ENCODE results near the gene RAB44.
"Not testable (repeated sequence)": the region's sequence is repeated elsewhere in the genome, so short reads cannot be mapped to it uniquely, and the experiment has no call there.

RAB44 gene

DNA sequence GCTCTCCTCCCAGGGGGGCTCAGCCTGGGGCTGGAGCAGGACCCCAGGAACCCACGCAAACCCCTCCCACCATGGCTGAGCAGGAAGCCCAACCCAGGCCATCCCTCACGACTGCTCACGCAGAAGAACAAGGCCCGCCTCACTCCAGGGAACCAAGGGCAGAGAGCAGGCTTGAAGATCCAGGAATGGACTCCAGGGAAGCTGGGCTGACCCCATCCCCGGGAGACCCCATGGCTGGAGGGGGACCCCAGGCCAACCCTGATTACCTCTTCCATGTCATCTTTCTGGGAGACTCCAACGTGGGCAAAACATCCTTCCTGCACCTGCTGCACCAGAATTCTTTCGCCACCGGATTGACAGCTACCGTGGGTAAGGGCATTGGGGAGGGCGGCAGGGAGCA, 24.7 kb downstream of the RAB44 start:
- TF ChIP-seq, protein P1, sequence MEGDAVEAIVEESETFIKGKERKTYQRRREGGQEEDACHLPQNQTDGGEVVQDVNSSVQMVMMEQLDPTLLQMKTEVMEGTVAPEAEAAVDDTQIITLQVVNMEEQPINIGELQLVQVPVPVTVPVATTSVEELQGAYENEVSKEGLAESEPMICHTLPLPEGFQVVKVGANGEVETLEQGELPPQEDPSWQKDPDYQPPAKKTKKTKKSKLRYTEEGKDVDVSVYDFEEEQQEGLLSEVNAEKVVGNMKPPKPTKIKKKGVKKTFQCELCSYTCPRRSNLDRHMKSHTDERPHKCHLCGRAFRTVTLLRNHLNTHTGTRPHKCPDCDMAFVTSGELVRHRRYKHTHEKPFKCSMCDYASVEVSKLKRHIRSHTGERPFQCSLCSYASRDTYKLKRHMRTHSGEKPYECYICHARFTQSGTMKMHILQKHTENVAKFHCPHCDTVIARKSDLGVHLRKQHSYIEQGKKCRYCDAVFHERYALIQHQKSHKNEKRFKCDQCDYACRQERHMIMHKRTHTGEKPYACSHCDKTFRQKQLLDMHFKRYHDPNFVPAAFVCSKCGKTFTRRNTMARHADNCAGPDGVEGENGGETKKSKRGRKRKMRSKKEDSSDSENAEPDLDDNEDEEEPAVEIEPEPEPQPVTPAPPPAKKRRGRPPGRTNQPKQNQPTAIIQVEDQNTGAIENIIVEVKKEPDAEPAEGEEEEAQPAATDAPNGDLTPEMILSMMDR (IDR thresholded peaks at IDR 0.05; ENCODE audit: low read depth, low read length) = no peak
- no peak for DNase-seq (ENCODE audit: low read depth in 2 of 2)
- no peak overlapping the region for H3K4me3 ChIP-seq (replicated peaks in 1 of 2; ENCODE audit: low read depth in 2 of 2, low read length in 2 of 2)

DNA sequence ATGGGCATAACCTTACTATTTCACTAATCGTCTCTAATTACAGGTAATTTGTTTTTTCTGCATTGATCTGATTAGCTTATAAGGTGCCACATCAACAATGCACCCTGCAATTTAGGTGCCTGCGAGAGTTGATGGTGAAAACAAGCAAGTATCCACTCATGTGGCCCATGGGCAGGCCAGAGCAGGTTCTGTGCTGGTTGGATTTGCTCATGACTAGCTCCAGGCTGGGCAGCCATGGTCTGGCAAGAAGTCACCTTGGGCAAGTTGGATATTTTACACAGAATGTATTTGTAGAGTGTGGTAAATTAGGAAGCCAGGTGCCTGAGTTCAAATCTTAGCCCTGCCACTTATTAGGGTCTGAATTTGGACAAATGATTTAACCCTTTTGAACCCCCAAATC, 25.3 kb downstream of the RAB44 start:
- TF ChIP-seq, protein P1 (IDR thresholded peaks at IDR 0.05; ENCODE audit: low read depth, low read length) = no peak
- no peak overlapping the region for H3K4me3 ChIP-seq (replicated peaks in 1 of 2; ENCODE audit: low read depth in 2 of 2, low read length in 2 of 2)
- no peak for DNase-seq (ENCODE audit: low read depth in 2 of 2)

DNA sequence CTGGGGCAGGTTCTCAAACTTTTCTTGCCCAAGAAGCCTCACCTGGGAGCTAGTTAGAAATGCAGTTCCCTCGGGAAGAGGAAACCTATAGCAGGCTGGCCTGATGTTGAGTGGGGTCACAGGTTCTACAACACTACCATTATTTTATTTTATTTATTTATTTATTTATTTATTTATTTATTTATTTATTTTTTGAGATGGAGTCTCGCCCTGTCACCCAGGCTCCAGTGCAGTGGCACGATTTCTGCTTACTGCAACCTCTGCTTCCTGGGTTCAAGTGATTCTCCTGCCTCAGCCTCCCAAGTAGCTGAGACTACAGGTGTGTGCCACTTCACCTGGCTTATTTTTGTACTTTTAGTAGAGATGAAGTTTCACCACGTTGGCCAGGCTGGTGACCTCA, 26.4 kb downstream of the RAB44 start:
- DNase-seq (ENCODE audit: low read depth in 2 of 2); H3K4me3 ChIP-seq (replicated peaks in 1 of 2; ENCODE audit: low read depth in 2 of 2, low read length in 2 of 2): not testable (repeated sequence)

DNA sequence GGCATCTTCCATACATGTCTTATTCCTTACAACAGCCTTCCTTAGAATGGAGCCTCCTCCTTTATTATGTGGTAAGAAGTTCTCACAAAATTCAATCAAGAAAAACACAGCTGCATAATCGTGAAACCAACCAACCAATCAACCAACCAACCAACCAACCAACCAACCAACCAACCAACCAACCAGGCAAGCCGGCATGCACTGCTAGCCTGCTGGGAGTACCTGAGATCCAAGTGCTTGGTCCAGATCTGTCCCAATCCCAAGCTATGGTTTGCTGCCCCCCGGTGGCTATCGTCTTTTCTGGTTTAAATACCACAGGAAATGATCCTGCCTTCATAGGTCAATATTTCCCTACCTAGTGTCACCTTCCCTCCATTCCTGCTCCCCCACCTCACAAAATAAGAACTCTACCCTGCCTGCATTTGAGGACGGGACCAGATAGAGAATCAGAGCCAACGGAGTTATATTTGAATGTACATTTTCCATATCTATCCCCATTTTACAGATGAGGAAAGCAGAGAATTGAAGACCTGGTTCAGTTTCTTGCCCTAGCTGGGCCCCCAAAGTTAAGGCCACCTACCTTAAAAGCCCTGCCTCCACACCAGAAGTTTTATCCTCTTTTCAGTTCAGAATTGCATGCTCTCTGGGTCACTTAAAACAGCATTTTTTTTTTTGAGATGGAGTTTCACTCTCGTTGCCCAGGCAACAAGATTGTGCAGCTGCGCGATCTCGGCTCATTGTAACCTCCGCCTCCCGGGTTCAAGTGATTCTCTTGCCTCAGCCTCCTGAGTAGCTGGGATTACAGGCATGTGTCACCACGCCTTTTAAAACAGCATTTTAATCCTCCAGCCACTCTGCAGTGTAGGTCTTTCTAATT, 27.1 kb downstream of the RAB44 start:
- H3K4me3 ChIP-seq (replicated peaks in 1 of 2; ENCODE audit: low read depth in 2 of 2, low read length in 2 of 2) = no peak overlapping the region
- TF ChIP-seq, protein P1 (IDR thresholded peaks at IDR 0.05; ENCODE audit: low read depth, low read length) = peak; percentile 64
- DNase-seq (ENCODE audit: low read depth in 2 of 2) = peak; percentile 80 to 81

DNA sequence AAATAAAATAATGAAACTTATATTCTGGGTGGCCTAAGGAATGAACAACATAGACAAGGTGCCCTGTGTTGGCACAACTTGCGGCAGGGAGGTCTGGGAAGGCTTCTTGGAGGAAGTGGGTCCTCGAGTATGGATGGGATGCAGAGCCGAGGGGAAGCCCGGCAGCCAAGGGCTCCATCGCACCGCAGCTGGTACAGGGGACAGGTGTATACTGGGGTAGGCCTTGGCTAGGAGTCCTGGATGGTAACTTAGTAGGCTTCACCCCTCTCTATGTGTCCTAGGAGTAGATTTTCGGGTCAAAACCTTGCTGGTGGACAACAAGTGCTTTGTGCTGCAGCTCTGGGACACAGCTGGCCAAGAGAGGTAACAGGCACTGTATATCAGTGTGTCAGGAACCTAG, 28.0 kb downstream of the RAB44 start:
- no peak overlapping the region for H3K4me3 ChIP-seq (replicated peaks in 1 of 2; ENCODE audit: low read depth in 2 of 2, low read length in 2 of 2)
- DNase-seq (ENCODE audit: low read depth in 2 of 2) = no peak
- TF ChIP-seq, protein P1 (IDR thresholded peaks at IDR 0.05; ENCODE audit: low read depth, low read length) = no peak

DNA sequence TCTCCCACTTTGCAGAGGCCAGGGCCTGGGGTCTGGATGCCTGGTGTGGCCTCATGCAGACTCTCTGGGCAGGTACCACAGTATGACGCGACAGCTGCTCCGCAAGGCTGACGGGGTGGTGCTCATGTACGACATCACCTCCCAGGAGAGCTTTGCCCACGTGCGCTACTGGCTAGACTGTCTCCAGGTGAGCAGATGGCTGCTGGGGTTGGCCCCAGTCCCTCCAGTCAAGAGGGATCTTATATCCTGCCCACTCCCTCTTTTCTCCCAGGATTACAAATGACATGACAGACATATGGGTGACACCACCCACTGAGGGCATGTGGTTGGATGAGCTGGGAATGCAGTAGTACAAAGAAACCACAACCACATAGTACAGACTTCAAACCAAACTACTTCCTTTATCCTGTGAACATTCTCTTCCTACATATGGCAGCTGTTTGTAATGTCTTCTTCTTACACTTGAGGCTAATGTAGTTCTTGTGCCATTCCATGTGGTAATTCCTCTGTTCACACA, 29.9 kb downstream of the RAB44 start:
- DNase-seq (ENCODE audit: low read depth in 2 of 2) = peak in 1 of 2 donors; percentile 23
- H3K4me3 ChIP-seq (replicated peaks in 1 of 2; ENCODE audit: low read depth in 2 of 2, low read length in 2 of 2) = no peak overlapping the region
- TF ChIP-seq, protein P1 (IDR thresholded peaks at IDR 0.05; ENCODE audit: low read depth, low read length) = no peak

DNA sequence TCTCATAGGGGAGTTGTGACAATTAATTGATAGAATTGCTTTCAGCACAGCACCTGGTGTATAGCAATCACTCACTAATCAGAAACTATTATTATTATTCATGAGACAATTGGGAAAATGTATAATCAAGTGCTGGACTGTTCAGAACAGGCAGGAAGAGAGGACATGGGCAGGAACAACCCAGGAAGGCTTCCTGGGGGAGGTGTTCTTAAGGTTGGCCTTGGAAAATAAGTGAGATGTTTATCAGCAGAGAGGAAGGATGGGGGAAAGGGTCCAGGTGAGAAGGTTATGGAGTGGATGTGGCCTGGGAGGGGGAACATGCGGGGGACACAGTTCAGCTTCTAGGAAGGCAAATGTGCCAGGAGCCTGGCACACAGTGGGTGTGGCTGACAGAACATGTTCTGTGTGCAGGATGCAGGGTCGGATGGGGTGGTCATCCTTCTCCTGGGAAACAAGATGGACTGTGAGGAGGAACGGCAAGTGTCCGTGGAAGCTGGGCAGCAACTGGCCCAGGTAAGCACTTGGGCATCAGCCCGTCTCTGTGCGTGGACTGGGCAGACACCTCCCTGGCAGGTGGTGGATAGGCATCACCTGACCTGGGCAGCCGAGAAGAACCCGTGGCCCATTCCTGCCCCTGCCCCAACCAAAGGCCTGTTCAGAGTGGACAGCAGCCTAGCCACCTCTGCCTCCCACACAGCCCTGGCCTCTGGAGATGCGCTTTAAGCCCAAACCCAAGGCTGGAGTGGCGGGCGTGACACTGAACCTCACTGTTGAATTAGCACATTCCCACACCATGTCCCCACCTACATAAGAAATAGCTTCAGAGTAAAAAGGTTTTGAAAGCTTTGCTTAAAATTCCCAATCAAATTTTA, 30.9 kb downstream of the RAB44 start:
- no peak for DNase-seq (ENCODE audit: low read depth in 2 of 2)
- H3K4me3 ChIP-seq (replicated peaks in 1 of 2; ENCODE audit: low read depth in 2 of 2, low read length in 2 of 2) = no peak overlapping the region
- TF ChIP-seq, protein P1 (IDR thresholded peaks at IDR 0.05; ENCODE audit: low read depth, low read length) = no peak

Measured in cardiac fibroblast (primary cell).